Nephron (organoid): ENCODE measurements around the gene PTCH1.
A peak's percentile ranks its signal among the peaks of the same experiment; 100 is the strongest.

Experiments used
- H3K27ac Mint-ChIP-seq, 3 experiments: 2 replicates each; pipeline ENCODE4 v1.8.0; 2020; ENCODE audit warnings: mixed read lengths in 3 of 3, mild to moderate bottlenecking in 2 of 3, moderate library complexity in 1 of 3
- H3K27me3 Mint-ChIP-seq: 2 replicates; pipeline ENCODE4 v1.8.0; 2021; ENCODE audit warnings: low read depth, mild to moderate bottlenecking, moderate library complexity, mixed read lengths
- H3K36me3 Mint-ChIP-seq: 2 replicates; pipeline ENCODE4 v1.8.0; 2020; ENCODE audit warnings: low read depth, mixed read lengths
- H3K4me1 Mint-ChIP-seq: 2 replicates; pipeline ENCODE4 v1.8.0; 2020; ENCODE audit warnings: mixed read lengths
- H3K4me3 Mint-ChIP-seq, 3 experiments: 2 replicates each; pipeline ENCODE4 v1.8.0; 2020; ENCODE audit warnings: mild to moderate bottlenecking in 3 of 3, mixed read lengths in 3 of 3, moderate library complexity in 2 of 3
- H3K9me3 Mint-ChIP-seq: 2 replicates; pipeline ENCODE4 v1.8.0; 2020; ENCODE audit warnings: mixed read lengths
- CTCF ChIP-seq, 3 experiments: fragments of 200-600 bp; sonication (generic); IDR thresholded peaks; one replicate each; pipeline ENCODE4 v1.5.0; 2021; ENCODE audit warnings: antibody characterized with exemption in 3 of 3; ENCODE audit not compliant: unreplicated experiment in 3 of 3

PTCH1 gene

GRCh38 chr9:95479330-95479729, 37.4 kb downstream of the PTCH1 start:
- H3K9me3 Mint-ChIP-seq = no peaks in the 10 kb centered on the region
- H3K4me3 Mint-ChIP-seq = no peak overlapping the region
- H3K27me3 Mint-ChIP-seq = no peaks in the 10 kb centered on the region
- peaks cover 79% of the 10 kb centered on the region for H3K36me3 Mint-ChIP-seq
- H3K27ac Mint-ChIP-seq = peak overlapping the region in 1 of 3 experiments; percentile 57
- H3K4me1 Mint-ChIP-seq = peaks cover 12% of the 10 kb centered on the region
- no peak for TF ChIP-seq CTCF (IDR thresholded peaks at IDR 0.05; ENCODE audit: unreplicated experiment in 3 of 3)

- H3K27me3 Mint-ChIP-seq = no peaks in the 10 kb centered on the region
- no peaks in the 10 kb centered on the region for H3K9me3 Mint-ChIP-seq
- H3K27ac Mint-ChIP-seq = peak overlapping the region in 1 of 3 experiments; percentile 57
- H3K4me1 Mint-ChIP-seq = peaks cover 6% of the 10 kb centered on the region
- no peak overlapping the region for H3K4me3 Mint-ChIP-seq
- TF ChIP-seq CTCF (IDR thresholded peaks at IDR 0.05; ENCODE audit: unreplicated experiment in 3 of 3) = no peak
- peaks cover 80% of the 10 kb centered on the region for H3K36me3 Mint-ChIP-seq
These were observed 38.4 kb downstream of the PTCH1 start for GRCh38 chr9:95478335-95478734.

GRCh38 chr9:95477885-95478284, 38.9 kb downstream of the PTCH1 start:
- Mint-ChIP-seq H3K36me3 (peaks cover 83% of the 10 kb centered on the region), H3K4me3 (no peak overlapping the region), H3K27me3 (no peaks in the 10 kb centered on the region), H3K9me3 (no peaks in the 10 kb centered on the region), H3K27ac (peak overlapping the region in 1 of 3 experiments; percentile 57), H3K4me1 (peaks cover 5% of the 10 kb centered on the region)
- TF ChIP-seq CTCF (IDR thresholded peaks at IDR 0.05; ENCODE audit: unreplicated experiment in 3 of 3) = no peak

- TF ChIP-seq CTCF (IDR thresholded peaks at IDR 0.05; ENCODE audit: unreplicated experiment in 3 of 3) = no peak
- peaks cover 85% of the 10 kb centered on the region for H3K36me3 Mint-ChIP-seq
- no peak overlapping the region for H3K27ac Mint-ChIP-seq
- H3K4me1 Mint-ChIP-seq = peaks cover 5% of the 10 kb centered on the region
- no peaks in the 10 kb centered on the region for H3K27me3 Mint-ChIP-seq
- no peak overlapping the region for H3K4me3 Mint-ChIP-seq
- no peaks in the 10 kb centered on the region for H3K9me3 Mint-ChIP-seq
These were observed 39.3 kb downstream of the PTCH1 start for GRCh38 chr9:95477441-95477840.

- Mint-ChIP-seq H3K27me3 (no peaks in the 10 kb centered on the region), H3K4me3 (no peak overlapping the region), H3K36me3 (peaks cover 84% of the 10 kb centered on the region), H3K4me1 (peaks cover 16% of the 10 kb centered on the region), H3K9me3 (no peaks in the 10 kb centered on the region), H3K27ac (peak overlapping the region in 1 of 3 experiments; percentile 50)
- no peak for TF ChIP-seq CTCF (IDR thresholded peaks at IDR 0.05; ENCODE audit: unreplicated experiment in 3 of 3)
These were observed 48.0 kb downstream of the PTCH1 start for GRCh38 chr9:95468791-95469190.

- peaks cover 53% of the 10 kb centered on the region for H3K4me1 Mint-ChIP-seq
- H3K4me3 Mint-ChIP-seq = no peak overlapping the region
- H3K27ac Mint-ChIP-seq = no peak overlapping the region
- H3K36me3 Mint-ChIP-seq = peaks cover 74% of the 10 kb centered on the region
- H3K9me3 Mint-ChIP-seq = no peaks in the 10 kb centered on the region
- H3K27me3 Mint-ChIP-seq = no peaks in the 10 kb centered on the region
- TF ChIP-seq CTCF (IDR thresholded peaks at IDR 0.05; ENCODE audit: unreplicated experiment in 3 of 3) = no peak
These were observed 51.7 kb downstream of the PTCH1 start for GRCh38 chr9:95465115-95465514.
